C4-2B (cell line): ENCODE data around the gene TPBG.
"Not testable (repeated sequence)": the region's sequence is repeated elsewhere in the genome, so short reads cannot be mapped to it uniquely, and the experiment has no call there.

Source experiments
- H3K27ac ChIP-seq: fragments of 450-650 bp; 2 replicates; pipeline ENCODE4 v1.5.1; 2017
- ZFX ChIP-seq: fragments of 450-650 bp; IDR thresholded peaks from 2 replicates; pipeline ENCODE4 v1.6.1; 2017
- TF ChIP-seq, protein P1 (sequence below): fragments of 450-650 bp; conservative IDR thresholded peaks from 2 replicates; pipeline ENCODE4 v1.5.1; 2017; ENCODE audit warnings: mild to moderate bottlenecking

Gene TPBG

DNA sequence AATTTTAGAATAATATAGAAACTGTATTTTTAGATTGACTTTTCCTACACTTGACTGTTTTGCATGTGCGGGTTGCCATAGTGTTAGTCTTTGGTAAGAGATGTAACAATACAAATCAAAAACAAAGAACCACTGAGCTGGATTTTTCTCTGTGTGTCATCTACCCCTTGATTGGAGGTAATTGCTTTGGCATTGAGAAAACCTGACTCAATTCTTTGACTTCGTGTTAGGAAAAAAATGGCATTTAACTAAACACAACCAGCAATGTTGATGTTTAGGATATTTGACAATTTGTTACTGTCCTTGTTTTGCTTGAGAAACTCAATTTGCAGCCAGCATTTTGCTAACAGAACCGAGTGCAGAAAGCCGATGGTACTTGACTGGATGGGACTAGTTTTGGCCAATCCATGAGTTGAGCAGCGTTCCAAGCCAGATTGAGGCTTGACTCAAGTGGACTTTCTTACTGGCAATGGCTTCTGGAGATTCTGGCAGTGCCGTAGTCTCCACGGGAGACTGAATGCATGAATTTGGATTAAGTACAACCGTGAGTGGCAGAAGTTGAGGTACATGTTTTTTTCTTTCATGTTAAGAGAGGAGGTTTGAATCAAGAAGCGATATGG lies 17.1 kb downstream of the TPBG start:
- TF ChIP-seq, protein P1, sequence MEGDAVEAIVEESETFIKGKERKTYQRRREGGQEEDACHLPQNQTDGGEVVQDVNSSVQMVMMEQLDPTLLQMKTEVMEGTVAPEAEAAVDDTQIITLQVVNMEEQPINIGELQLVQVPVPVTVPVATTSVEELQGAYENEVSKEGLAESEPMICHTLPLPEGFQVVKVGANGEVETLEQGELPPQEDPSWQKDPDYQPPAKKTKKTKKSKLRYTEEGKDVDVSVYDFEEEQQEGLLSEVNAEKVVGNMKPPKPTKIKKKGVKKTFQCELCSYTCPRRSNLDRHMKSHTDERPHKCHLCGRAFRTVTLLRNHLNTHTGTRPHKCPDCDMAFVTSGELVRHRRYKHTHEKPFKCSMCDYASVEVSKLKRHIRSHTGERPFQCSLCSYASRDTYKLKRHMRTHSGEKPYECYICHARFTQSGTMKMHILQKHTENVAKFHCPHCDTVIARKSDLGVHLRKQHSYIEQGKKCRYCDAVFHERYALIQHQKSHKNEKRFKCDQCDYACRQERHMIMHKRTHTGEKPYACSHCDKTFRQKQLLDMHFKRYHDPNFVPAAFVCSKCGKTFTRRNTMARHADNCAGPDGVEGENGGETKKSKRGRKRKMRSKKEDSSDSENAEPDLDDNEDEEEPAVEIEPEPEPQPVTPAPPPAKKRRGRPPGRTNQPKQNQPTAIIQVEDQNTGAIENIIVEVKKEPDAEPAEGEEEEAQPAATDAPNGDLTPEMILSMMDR, result no peak
- TF ChIP-seq ZFX, result no peak
- H3K27ac ChIP-seq, result no peak overlapping the region

DNA sequence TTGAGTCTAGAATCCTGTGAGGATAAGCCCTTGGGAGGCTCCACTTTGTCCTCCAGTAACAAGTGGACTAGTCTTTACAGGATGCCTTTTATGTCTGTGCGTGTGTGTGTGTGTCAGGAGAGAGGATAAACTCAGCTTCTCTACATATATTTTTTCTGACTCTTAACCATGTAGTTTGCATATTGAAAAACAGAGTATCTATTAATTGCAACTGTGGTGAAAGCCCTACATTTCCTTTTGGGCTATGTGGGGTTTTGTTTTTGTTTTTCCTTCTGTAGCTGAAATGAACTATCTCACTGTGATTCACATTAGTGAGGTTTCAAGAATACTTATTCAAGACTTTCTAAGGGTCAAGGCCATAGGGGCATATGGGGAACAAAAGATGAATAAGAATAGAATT lies 17.7 kb downstream of the TPBG start:
- TF ChIP-seq ZFX, result no peak
- TF ChIP-seq, protein P1, result no peak
- H3K27ac ChIP-seq, result no peak overlapping the region

DNA sequence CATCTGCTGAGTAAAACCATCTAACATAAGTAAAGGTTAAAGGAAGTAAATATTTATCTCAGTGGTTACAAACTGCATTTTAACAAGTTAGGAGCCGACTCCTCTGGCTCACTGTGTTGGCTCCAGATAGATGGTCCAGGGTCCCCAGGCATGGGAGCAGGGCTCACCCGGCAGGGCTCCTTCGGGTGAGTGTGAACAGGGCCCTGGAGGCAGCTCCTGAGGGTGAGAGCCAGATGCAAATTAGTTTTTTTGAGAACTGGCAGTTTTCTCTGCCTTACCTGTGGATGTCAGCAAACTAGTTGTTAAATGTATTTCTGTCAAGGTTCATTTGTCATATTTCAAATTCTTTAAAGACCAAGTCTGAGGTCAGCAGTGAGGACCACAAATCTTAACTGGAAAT lies 21.5 kb downstream of the TPBG start:
- no peak overlapping the region for H3K27ac ChIP-seq
- TF ChIP-seq ZFX, result no peak
- TF ChIP-seq, protein P1, result no peak

DNA sequence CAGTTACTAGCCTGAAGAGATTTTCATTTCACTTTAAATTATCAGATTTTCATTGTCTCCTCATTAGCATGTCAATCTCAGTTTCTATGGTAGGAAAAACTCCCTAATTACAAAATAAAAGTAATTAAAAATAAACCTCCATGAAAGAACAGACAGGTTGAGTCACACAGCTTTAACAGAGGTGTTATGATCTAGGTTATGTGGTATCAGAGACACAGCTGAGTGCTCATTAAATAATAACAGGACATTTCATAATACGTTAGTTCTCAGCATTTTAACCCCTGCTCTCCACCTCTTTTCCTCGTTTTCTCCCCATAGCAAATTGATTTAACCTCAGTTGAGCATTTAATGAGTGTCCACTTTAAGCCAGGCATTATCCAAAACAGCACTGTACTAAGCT lies 21.9 kb downstream of the TPBG start:
- TF ChIP-seq ZFX, result no peak
- TF ChIP-seq, protein P1, result no peak
- H3K27ac ChIP-seq, result no peak overlapping the region

DNA sequence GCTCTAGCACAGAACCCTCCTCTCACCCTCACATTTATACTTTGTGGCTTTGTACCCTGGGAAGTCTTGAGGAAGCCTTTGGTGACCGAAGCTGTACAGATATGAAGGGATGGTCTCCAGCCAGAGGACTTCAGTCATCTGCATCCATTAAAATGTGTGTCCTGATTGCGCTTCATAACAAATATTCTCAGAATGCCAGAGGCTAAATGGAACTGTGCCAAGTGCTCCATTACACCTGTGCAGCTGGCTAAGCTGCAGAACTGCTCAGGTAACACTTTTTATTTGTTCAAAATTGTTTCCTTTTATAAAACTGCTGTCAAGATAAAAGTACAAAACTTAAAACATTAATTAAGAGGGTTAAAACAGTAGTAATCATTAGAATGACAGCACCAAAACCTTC lies 22.3 kb downstream of the TPBG start:
- TF ChIP-seq, protein P1, result no peak
- TF ChIP-seq ZFX, result no peak
- no peak overlapping the region for H3K27ac ChIP-seq

DNA sequence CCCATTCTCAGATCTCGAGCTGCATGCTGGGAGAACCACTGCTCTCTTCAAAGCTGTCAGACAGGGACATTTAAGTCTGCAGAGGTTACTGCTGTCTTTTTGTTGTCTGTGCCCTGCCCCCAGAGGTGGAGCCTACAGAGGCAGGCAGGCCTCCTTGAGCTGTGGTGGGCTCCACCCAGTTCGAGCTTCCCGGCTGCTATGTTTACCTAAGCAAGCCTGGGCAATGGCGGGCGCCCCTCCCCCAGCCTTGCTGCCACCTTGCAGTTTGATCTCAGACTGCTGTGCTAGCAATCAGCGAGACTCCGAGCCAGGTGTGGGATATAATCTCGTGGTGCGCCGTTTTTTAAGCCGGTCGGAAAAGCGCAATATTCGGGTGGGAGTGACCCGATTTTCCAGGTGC lies 31.2 kb downstream of the TPBG start:
- H3K27ac ChIP-seq, result not testable (repeated sequence)

DNA sequence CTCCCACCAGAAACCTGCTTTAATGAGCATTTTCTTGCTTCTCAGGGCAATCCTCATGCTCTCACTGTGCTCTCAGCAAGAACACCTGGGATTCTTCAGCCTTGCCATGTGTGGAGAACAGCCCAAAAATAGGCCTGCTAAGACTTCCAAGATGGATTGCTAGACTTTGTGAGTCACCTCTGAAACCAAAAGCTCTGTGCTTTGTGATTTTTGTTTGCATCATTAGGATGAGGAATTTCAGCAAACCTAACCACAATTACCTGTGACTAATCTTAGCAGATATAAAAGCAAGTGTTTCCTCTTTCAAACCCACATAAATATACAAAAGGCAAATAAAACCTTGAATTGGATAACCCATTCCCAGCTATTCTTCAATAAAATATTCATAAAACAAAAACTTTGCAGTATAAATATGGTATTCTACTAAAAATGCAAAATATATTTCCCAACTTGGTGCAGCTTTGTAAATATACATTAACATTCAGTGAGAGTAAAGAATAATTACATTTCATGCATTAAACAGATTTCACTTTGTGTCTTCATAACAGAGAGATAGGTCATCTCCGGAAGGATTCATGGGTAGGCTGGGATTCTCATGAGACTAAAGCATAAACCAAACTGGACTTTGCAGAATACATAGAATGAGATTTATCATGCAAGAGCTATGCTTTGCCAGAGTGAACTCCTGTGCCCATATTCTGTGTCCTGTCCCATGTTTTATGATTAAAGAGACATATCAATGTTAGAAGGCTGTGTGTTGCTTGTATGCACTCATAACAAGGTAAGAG lies 33.5 kb downstream of the TPBG start:
- no peak overlapping the region for H3K27ac ChIP-seq
- TF ChIP-seq, protein P1, result no peak
- TF ChIP-seq ZFX, result no peak
